Renal cortical epithelial cell (primary cell): ENCODE data around the gene INTS7. TPM values are rescaled to one million over a fixed set of nuclear protein-coding genes. Genes with fewer than 3 reads are reported as not detected.
"Not testable (repeated sequence)": the region's sequence is repeated elsewhere in the genome, so short reads cannot be mapped to it uniquely, and the experiment has no call there.

Experiments
- DNase-seq: peaks from one replicate; pipeline ENCODE4 v3.0.0-alpha.2; 2011; ENCODE audit warnings: low read depth
- total RNA-seq: library from RNA; depleted of rRNA; stranded (reverse); fragments of >200 nt; gene quantifications from 2 replicates; pipeline ENCODE4 v1.2.3, GENCODE V29; 2014

Gene INTS7
- total RNA-seq, 1 donor from 2014 or later = 18.9 TPM

GRCh38 chr1:212035835-212036605 lies 663 bp upstream of the INTS7 start:
- peak; percentile 17 for DNase-seq

- no peak for DNase-seq
Measured at GRCh38 chr1:212034516-212035122, 738 bp downstream of the INTS7 start.

GRCh38 chr1:212030936-212031528 lies 4.3 kb downstream of the INTS7 start:
- DNase-seq = peak; percentile 79

- DNase-seq = peak; percentile 45
Measured at GRCh38 chr1:212027727-212028126, 7.6 kb downstream of the INTS7 start.

- no peak for DNase-seq
Measured at GRCh38 chr1:212024469-212025149, 10.7 kb downstream of the INTS7 start.

- DNase-seq = not testable (repeated sequence)
Measured at GRCh38 chr1:212022908-212023307, 12.4 kb downstream of the INTS7 start.

GRCh38 chr1:212021563-212021962 lies 13.8 kb downstream of the INTS7 start:
- DNase-seq = no peak

- no peak for DNase-seq
Measured at GRCh38 chr1:212020975-212021374, 14.4 kb downstream of the INTS7 start.

GRCh38 chr1:212013672-212014071 lies 21.7 kb downstream of the INTS7 start:
- DNase-seq = no peak

GRCh38 chr1:212012034-212012740 lies 23.2 kb downstream of the INTS7 start:
- peak; percentile 63 for DNase-seq

GRCh38 chr1:212010004-212010403 lies 25.4 kb downstream of the INTS7 start:
- peak; percentile 13 for DNase-seq

GRCh38 chr1:212009561-212009960 lies 25.8 kb downstream of the INTS7 start:
- DNase-seq = no peak

GRCh38 chr1:212007886-212008285 lies 27.5 kb downstream of the INTS7 start:
- no peak for DNase-seq

GRCh38 chr1:212007178-212007577 lies 28.2 kb downstream of the INTS7 start:
- no peak for DNase-seq

GRCh38 chr1:212004895-212005608 lies 30.3 kb downstream of the INTS7 start:
- DNase-seq = no peak

GRCh38 chr1:212002536-212002935 lies 32.8 kb downstream of the INTS7 start:
- DNase-seq = no peak

GRCh38 chr1:211997426-211997825 lies 37.9 kb downstream of the INTS7 start:
- not testable (repeated sequence) for DNase-seq

GRCh38 chr1:211991695-211992094 lies 43.7 kb downstream of the INTS7 start:
- DNase-seq = no peak

GRCh38 chr1:211986628-211987254 lies 48.6 kb downstream of the INTS7 start:
- no peak for DNase-seq

- peak; percentile 36 for DNase-seq
Measured at GRCh38 chr1:211985556-211986264, 49.6 kb downstream of the INTS7 start.
